ENCODE results near the gene LAMA5.
A peak's percentile ranks its signal among the peaks of the same experiment; 100 is the strongest.

Gene LAMA5

DNA sequence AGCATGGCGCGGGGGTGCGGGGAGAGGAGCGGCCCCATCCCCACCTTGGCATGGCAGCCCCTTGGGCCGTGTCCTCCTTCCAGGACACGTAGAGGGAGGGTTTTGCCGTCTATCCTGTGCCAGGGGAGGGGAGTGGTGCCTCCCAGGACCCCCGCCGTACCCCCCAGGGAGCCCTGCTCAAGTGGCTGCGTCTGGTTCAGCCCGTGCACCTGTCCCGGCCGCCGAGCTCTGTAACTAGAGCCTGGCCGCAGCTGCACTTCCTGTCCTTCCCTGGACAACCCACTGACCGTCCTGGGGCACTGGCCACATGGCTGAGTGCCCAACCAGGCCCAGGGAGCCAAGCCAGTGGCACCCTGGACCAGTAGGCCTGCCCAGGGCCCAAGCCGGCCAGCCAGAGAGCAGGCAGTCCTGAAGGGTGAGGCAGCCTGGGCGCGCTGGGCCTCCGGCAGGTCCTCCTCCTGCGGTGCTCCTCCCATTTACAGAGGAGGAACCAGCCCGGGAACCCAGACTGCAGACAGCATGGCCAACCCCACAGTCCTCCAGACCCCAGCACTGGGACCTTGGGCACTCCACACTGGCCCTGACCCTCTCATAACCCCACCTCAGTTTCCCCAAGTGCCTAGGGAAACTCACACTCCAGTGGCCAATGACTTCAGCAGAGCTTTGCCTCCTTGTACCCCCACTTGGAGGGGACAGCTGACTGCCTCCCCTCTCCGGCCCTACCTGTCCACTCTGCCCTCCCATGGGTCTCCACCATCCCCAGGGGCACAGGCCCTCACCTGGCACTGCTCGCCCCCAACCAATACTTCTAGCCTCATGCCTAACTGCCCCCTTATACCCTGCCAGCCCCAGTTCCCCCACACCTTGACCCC lies 8.7 kb downstream of the LAMA5 start:
- in situ Hi-C loops (cut with HindIII; ENCODE audit: low sequenced_read_pairs) = no loop called here
- DNase-seq (ENCODE audit: low read depth) = no peak
- no peak overlapping the region for H3K4me3 ChIP-seq (ENCODE audit: low read depth, low read length)
- TF ChIP-seq, protein P1, sequence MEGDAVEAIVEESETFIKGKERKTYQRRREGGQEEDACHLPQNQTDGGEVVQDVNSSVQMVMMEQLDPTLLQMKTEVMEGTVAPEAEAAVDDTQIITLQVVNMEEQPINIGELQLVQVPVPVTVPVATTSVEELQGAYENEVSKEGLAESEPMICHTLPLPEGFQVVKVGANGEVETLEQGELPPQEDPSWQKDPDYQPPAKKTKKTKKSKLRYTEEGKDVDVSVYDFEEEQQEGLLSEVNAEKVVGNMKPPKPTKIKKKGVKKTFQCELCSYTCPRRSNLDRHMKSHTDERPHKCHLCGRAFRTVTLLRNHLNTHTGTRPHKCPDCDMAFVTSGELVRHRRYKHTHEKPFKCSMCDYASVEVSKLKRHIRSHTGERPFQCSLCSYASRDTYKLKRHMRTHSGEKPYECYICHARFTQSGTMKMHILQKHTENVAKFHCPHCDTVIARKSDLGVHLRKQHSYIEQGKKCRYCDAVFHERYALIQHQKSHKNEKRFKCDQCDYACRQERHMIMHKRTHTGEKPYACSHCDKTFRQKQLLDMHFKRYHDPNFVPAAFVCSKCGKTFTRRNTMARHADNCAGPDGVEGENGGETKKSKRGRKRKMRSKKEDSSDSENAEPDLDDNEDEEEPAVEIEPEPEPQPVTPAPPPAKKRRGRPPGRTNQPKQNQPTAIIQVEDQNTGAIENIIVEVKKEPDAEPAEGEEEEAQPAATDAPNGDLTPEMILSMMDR (IDR thresholded peaks at IDR 0.05; ENCODE audit: low read depth, low read length, missing control alignments) = no peak

DNA sequence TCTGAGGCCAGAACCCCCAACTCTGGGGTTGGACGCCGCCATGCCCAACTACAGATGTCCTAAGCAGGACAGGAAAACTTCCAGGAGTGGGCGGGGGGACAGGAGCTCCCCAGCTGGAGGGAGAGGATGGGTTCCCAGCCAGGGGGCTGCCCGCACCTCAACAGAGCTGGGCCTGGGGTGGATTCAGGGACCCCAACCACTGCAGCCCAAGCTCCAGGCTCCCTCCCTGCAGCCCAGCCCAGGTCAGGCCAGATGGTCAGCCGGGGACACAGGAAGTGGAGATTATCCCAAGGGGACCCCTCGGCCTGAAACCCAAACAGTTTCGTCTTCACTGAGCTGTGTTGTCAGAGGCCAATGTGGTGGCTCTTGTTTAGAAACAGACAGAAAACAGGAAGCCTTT lies 9.4 kb downstream of the LAMA5 start:
- no peak for DNase-seq (ENCODE audit: low read depth)
- TF ChIP-seq, protein P1 (IDR thresholded peaks at IDR 0.05; ENCODE audit: low read depth, low read length, missing control alignments) = no peak
- H3K4me3 ChIP-seq (ENCODE audit: low read depth, low read length) = no peak overlapping the region
- in situ Hi-C loops (cut with HindIII; ENCODE audit: low sequenced_read_pairs) = no loop called here

DNA sequence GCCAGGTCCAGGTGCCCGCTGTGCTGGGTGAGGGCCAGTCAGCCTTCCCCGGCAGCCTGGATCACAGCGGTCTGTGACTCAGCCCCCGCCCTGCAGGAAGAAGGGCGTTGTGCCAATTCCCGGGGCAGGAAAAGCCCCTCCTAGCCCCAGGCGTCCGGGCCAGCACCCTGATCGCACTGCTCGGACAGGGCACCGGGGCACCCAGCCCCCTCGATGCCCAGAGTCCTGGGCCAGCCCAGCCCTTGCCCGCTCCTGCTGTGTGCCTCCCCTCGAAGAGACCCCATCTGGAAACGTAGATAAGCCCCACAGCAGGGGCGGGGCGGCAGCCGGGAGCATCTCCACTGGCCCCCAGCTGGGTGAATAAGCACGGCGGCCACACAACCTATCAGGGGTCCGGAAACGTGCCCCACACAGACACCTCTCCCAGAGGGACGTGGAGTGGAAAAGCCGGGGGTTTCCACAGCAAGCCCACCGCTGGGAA lies 9.9 kb downstream of the LAMA5 start:
- in situ Hi-C loops (cut with HindIII; ENCODE audit: low sequenced_read_pairs) = no loop called here
- no peak overlapping the region for H3K4me3 ChIP-seq (ENCODE audit: low read depth, low read length)
- TF ChIP-seq, protein P1 (IDR thresholded peaks at IDR 0.05; ENCODE audit: low read depth, low read length, missing control alignments) = no peak
- peak; percentile 54 for DNase-seq (ENCODE audit: low read depth)

DNA sequence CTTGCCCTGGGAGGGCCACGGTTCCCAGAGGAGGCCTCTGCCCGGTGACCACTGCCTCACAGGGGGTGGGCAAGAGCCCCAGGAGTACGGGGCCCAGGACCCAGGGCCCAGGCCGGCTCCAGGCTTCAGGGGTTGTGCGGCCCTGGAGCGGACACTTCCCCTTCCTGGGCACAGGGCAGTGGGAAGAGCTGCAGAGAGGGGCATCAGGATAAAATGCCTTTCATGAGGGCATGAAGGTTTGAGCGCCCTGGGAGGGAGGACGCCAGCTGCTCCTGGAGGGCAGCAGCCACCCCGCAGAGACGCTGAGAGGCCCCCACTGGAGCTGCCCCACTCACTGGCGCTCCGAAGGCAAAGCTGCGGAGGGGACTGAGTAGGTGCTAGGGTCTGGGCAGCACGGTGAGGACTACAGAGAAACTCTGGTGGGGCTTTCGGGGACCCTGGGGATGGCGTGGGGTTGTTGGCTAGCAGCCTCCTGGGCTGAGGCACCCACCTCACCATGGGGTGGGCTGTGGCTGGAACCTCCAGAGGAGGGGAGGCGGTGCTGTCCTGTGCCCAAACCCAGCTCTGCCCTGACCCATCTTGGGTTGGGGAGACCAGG lies 10.4 kb downstream of the LAMA5 start:
- in situ Hi-C loops (cut with HindIII; ENCODE audit: low sequenced_read_pairs) = no loop called here
- DNase-seq (ENCODE audit: low read depth) = no peak
- TF ChIP-seq, protein P1 (IDR thresholded peaks at IDR 0.05; ENCODE audit: low read depth, low read length, missing control alignments) = no peak
- no peak overlapping the region for H3K4me3 ChIP-seq (ENCODE audit: low read depth, low read length)

DNA sequence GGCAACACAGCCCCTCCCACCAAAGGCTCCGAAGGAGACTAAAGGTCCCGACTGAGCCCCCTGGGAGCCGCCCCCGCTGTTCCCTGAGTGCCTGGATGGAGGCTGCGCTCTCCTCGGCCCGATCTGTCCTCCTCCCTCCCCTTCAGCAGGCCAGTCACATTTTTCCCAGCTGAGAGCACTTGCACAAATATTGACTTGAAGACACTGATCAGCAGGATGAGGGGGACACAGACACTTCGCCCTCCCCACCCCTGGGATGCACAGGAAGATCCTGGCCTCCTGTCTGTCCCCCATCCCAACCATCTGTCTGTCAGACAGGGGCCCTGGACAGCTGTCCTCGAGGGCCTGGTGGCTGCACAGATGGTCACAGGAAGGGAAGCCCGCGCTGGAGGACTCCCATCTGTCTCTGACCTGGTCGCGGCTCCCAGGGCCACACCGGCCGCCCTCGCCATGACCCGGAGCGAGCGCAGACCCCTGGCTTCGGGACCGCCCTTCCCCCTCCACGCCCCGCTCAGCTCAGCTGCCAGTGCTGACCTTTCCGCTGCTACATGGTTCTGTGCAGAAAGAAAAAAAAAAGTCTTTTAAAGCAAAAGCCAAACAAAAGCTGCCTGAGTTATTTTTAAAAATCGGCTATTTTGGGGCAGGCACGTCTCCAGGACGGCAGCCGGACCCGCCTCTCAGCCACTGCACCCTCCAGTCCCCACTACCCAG lies 11.1 kb downstream of the LAMA5 start:
- in situ Hi-C loops (cut with HindIII; ENCODE audit: low sequenced_read_pairs) = no loop called here
- no peak for DNase-seq (ENCODE audit: low read depth)
- TF ChIP-seq, protein P1 (IDR thresholded peaks at IDR 0.05; ENCODE audit: low read depth, low read length, missing control alignments) = no peak
- H3K4me3 ChIP-seq (ENCODE audit: low read depth, low read length) = no peak overlapping the region

DNA sequence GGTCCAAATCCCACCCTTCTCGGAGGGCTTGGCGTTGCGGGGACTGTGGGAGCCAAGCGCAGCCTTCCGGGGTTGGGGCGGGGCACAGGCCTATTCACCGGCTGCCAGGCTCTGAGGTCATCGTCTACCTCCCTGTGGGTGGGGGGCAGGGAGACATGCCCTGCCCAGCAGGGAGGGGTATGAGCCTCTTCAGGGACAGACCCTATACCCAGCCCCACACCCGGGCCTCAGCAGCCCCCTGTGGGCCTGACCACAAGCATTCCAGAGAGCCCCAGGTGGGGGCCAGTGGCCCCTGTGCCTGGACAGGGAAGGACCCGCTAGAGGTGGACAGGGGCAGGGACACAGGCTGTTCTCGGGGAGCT lies 11.6 kb downstream of the LAMA5 start:
- TF ChIP-seq, protein P1 (IDR thresholded peaks at IDR 0.05; ENCODE audit: low read depth, low read length, missing control alignments) = no peak
- no peak overlapping the region for H3K4me3 ChIP-seq (ENCODE audit: low read depth, low read length)
- DNase-seq (ENCODE audit: low read depth) = no peak
- in situ Hi-C loops (cut with HindIII; ENCODE audit: low sequenced_read_pairs) = no loop called here

Measured in astrocyte of the cerebellum (primary cell).